Iris pigment epithelial cell (primary cell): ENCODE data around the gene DLX3.

Experiments used
- DNase-seq: peaks from one replicate; pipeline ENCODE4 v3.0.0-alpha.2; 2011; ENCODE audit warnings: low read depth

Gene DLX3

GRCh38 chr17:50023520-50023919, 28.5 kb upstream of the DLX3 start:
- DNase-seq = no peak

- peak; percentile 17 for DNase-seq
Measured at GRCh38 chr17:50022463-50023130, 27.6 kb upstream of the DLX3 start.

- no peak for DNase-seq
Measured at GRCh38 chr17:50021681-50022370, 26.8 kb upstream of the DLX3 start.

DNA sequence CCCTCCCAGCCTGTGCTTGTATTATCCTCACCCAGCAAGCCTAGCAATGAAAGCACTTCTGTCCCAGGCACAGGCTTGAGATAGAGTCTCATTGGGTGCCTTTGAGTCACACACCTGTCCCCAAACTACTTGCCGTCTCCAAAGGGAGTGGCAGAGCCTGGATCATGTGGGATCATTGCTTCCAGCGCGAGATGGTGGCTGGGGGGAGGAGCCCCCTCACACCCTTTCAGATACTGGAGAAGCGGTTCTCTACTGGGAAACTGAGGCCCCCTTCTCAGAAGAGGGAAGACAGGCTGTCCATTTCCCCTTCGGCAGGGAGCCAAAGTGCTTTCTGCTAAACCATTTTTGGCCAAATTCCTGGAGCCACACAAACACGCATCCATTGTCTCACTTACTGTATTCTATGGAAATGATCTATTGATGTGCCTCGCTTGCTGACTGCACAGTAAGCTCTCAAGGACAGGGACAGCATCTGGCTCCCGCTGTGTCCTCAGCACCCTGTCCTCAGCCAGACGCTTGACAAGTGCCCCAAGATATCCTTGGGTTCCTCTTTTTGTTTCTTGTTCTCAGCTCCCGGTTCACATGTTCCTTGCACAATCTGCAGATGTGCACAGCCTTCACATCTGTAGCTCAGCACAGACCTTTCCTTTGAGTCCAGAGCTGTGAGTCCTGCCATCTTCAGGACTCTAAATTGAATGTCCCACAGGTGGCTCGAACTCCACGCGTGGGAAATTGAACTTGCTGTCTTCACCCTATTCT, 26.0 kb upstream of the DLX3 start:
- DNase-seq = no peak

DNA sequence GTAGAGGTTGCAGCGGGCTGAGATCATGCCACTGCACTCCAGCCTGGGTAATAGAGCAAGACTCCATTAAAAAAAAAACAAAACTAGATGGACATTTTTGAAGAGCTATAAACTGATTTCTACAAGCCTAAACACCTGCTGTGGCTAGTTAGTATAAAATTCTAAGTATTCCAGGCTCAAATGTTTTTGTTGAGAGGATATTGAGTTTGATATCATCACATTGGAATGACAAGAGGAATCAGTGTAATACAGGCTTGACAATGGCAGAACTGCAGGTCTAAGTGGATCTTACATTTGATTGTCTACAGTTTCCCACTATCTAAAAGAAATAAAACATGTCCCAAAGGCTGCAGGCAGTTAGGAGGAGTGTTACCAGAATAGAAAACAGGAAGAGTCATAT, 23.9 kb upstream of the DLX3 start:
- no peak for DNase-seq

DNA sequence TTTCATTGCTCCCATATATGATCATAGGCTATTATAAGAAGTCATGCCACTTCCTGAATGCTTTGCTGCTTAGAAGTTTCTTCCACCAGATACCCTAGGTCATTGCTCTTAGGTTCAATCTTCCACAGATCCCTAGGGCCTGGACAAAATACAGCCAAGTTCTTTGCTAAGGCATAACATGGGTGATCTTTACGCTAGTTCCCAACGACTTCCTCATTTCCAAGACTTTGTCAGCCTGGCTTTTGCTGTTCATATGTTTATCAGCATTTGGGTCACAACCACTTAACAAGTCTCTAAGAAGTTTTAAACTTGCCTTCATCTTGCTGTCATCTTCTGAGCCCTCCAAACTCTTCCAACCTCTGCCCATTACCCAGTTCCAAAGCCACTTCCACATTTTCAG, 20.1 kb upstream of the DLX3 start:
- no peak for DNase-seq

DNA sequence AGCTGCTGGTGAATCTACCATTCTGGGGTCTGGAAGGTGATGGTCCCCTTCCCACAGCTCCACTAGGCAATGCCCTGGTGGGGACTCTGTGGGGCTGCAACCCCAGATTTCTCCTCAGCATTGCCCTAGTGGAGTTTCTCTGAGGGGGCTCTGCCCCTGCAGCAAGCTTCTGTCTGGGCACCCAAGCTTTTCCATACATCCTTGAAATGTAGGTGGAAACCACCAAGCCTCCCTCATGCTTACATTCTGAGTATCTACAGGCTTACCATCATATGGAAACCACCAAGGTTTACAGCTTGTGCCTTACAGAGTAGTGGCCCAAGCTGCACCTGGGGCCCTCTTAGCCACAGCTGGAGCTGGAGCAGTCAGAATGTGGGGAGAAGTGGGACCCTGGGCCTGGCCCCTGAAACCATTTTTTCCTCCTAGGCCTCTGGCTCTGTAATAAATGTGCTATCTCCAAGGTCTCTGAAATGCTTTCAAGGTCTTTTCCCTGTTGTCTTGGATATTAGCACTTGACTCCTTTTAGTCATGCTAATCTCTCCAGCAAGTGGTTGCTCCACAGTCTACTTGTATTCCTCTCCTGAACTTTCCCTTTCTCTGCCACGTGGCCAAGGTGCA, 19.6 kb upstream of the DLX3 start:
- no peak for DNase-seq

DNA sequence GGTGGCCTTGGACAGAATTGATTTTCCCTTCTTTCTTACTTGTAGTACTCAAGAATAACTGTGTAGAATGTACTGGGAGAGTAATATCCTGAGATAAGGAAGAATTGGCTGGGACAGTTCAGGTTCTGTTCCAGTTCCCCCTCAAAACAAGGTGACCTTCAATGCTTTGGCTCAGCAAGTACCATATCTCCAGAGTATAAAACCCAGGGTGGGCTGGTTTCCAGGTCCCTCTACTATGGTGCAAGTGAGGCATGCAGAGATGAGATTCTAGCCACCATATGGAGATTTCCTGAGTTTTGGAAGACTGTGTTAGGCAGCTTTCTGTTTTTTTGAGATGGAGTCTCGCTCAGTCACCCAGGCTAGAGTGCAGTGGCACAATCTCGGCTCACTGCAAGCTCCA, 18.1 kb upstream of the DLX3 start:
- DNase-seq = no peak

DNA sequence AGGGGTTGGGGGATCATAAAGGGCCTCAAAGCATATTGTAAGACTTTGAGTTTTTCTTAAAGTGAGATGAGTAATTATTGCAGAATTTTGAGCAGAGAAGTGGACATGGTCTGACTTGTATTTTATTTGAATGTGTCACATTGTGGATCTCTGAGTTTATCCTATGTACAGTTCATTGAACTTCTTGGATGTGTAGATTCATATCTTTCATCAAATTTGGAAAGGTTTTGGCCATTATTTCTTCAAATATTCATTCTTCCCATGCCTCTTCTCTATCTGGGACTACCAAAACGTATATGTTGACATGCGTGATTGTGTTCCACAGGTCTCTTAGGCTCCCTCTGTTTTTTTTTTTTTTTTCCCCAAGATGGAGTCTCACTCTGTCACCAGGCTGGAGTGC, 14.3 kb upstream of the DLX3 start:
- DNase-seq = no peak

DNA sequence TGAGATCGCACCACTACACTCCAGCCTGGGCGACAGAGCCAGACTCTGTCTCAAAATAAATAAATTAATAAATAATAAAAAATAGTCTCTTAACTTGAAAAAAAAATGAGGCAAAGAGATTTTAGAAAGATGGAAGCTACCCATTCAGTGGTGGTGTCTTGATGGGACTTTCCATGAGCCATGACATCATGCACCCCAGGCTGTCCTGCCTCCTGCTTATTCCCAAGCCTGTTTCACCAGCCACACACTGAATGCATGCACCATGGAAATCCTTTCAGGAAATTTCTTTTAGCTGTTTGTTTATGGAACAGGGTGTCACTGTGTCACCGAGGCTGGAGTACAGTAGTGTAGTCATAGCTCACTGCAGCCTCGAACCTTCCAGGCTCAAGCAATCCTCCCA, 8.9 kb upstream of the DLX3 start:
- DNase-seq = no peak

- no peak for DNase-seq
Measured at GRCh38 chr17:49998836-49999511, 4.0 kb upstream of the DLX3 start.

- DNase-seq = peak; percentile 75
Measured at GRCh38 chr17:49997773-49998703, 3.0 kb upstream of the DLX3 start.

DNA sequence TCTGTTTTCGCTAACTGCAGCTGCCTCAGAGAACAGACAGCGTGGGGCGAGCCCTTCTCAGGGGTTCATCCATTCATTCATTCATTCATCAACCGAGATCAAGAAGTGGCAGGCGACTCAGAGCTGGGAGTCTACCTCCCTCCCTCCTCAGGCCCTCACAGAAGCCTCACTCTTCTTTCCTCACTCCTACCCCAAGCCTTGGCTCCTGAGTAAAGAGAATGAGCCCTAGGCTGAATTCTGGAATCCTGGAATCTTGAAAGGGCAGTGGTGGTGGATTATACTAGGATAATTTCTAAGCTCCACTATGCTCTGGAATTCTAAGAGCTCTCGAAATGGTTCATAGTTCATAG, 2.3 kb upstream of the DLX3 start:
- DNase-seq = no peak

DNA sequence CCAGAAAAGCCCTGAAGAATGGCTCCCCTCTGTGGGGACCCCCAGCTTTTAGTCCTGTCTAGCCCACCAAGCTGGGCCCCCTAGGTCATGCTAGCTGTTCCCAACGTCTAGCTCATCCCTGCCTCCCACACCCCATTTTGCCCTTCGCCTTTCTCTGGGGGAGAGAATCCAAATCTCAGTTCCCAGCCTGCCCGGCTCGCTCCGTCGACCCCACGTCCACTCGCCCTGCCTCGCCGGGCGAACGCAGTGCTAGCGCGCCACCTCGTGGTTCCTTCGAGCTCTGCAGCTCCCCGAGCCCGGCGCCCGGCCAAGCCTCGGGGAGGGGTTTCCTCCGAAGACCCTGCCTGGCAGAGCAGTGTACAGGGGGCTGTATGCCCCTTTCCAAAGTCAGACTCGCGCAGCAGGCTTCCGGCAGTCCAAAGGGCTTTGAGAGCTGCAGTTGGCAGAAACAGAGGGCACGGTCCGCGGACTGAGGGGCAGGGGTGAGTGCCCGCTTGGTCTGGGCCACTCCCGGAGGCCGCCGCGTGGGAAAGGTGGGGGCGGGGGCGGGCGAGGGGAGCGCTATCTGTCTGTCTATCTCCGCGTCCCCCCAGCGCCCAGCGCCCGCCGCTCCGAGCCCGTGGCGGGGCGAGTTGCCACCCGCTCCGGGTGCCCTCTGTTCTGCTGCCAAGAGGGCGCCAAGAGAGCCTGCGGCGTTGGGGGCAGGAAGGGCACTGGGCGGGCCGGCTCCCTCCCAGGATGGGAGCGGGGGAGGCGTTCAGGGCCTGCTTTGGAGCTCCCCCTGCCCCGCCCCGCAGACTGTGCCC, 1.7 kb upstream of the DLX3 start:
- no peak for DNase-seq

DNA sequence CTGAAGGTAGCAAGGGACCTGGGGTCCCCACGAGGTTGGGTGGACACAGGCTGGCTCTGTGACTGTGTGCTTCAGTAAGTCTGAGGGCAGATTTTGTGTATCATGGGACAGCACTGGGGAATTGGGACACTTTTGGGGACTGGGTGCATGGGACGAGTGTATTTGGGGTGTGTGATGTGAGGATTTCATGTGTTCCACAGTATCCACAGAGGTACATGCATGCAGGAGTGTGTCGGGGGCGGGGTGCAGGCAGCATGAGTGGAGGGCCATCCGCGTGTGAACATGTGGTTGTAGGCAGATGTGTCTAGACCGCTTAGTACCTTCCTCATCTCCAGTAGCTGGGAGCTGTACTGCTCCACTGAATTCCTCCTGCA, 1.1 kb upstream of the DLX3 start:
- DNase-seq = no peak

- DNase-seq = no peak
Measured at GRCh38 chr17:49994085-49995054, 654 bp downstream of the DLX3 start.

- DNase-seq = no peak
Measured at GRCh38 chr17:49993423-49994060, 1.5 kb downstream of the DLX3 start.

DNA sequence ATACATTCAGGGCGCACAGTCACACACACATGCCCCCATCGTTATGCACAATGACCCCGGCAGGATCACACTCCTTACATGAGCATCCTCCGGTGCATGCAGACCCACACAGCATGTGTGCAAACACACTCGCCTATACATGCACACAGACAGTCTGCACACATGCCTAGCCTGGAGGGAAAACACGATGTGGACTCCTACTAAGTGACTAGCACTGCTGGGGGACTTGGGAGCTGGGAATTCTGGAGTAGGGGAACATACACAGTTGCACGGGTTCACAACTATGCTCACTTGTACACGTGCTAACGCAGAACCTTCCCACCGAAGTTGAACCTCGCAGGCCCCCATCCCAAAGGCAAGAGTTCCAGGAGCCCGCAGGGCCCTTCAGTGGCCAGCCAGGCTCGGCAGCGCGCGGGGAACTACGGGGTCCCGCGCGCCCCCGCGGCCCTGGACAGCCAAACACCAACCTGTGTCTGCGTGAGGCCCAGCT, 2.0 kb downstream of the DLX3 start:
- no peak for DNase-seq
